SK-N-MC (cell line): ENCODE data around the gene SERGEF.

ENCODE experiments used
- DNase-seq: peaks from one replicate; pipeline ENCODE4 v3.0.0-alpha.2; 2011; ENCODE audit warnings: low read depth, low spot score
- H3K27ac ChIP-seq: fragments of 200-600 bp; sonication (generic); 2 replicates; pipeline ENCODE4 v1.5.1; 2016; ENCODE audit warnings: mixed run types
- H3K36me3 ChIP-seq: fragments of 200-600 bp; sonication (generic); 2 replicates; pipeline ENCODE4 v1.6.1; 2017; ENCODE audit warnings: antibody characterized with exemption, low read length, mixed read lengths; ENCODE audit not compliant: insufficient read depth
- H3K4me3 ChIP-seq: fragments of 200-600 bp; sonication (generic); 2 replicates; pipeline ENCODE4 v1.5.1; 2016
- H3K9ac ChIP-seq: fragments of 200-600 bp; sonication (generic); 2 replicates; pipeline ENCODE4 v1.8.0; 2017; ENCODE audit warnings: mixed run types, mixed read lengths; ENCODE audit not compliant: insufficient read length
- H3K9me3 ChIP-seq: fragments of 200-600 bp; sonication (generic); 2 replicates; pipeline ENCODE4 v1.6.1; 2017; ENCODE audit warnings: low read depth, mild to moderate bottlenecking, antibody characterized with exemption, low read length, moderate library complexity, mixed read lengths
- EZH2 ChIP-seq: fragments of 200-600 bp; sonication (generic); IDR thresholded peaks from one replicate; pipeline ENCODE4 v1.6.1; 2017; ENCODE audit warnings: antibody characterized with exemption
- FOXP2 ChIP-seq: optimal IDR thresholded peaks from 2 replicates; pipeline ENCODE3; 2011; ENCODE audit warnings: mild to moderate bottlenecking, moderate library complexity; ENCODE audit not compliant: insufficient read depth; ENCODE audit errors: extremely low read length, control extremely low read depth
- POLR2AphosphoS5 ChIP-seq: IDR thresholded peaks from 2 replicates; pipeline ENCODE4 v1.6.1; 2012; ENCODE audit warnings: mild to moderate bottlenecking, low read depth, low read length, borderline replicate concordance

The SERGEF gene

GRCh38 chr11:17950644-17951043 is 62.2 kb downstream of the SERGEF start:
- no peak for TF ChIP-seq EZH2
- H3K4me3 ChIP-seq = no peak overlapping the region
- DNase-seq = no peak
- H3K27ac ChIP-seq = no peak overlapping the region
- no peak overlapping the region for H3K9ac ChIP-seq
- no peaks in the 10 kb centered on the region for H3K36me3 ChIP-seq
- no peaks in the 10 kb centered on the region for H3K9me3 ChIP-seq

GRCh38 chr11:17948296-17948695 is 64.6 kb downstream of the SERGEF start:
- no peaks in the 10 kb centered on the region for H3K9me3 ChIP-seq
- TF ChIP-seq POLR2AphosphoS5 = no peak
- TF ChIP-seq FOXP2 = no peak
- TF ChIP-seq EZH2 = no peak
- no peak overlapping the region for H3K27ac ChIP-seq
- H3K4me3 ChIP-seq = no peak overlapping the region
- H3K9ac ChIP-seq = no peak overlapping the region
- no peaks in the 10 kb centered on the region for H3K36me3 ChIP-seq
- no peak for DNase-seq

GRCh38 chr11:17939542-17939941 is 73.3 kb downstream of the SERGEF start:
- no peaks in the 10 kb centered on the region for H3K9me3 ChIP-seq
- no peak overlapping the region for H3K9ac ChIP-seq
- no peak overlapping the region for H3K4me3 ChIP-seq
- no peak for TF ChIP-seq POLR2AphosphoS5
- no peak for TF ChIP-seq FOXP2
- no peak for TF ChIP-seq EZH2
- DNase-seq = no peak
- H3K36me3 ChIP-seq = no peaks in the 10 kb centered on the region
- no peak overlapping the region for H3K27ac ChIP-seq

GRCh38 chr11:17936790-17937189 is 76.1 kb downstream of the SERGEF start:
- no peaks in the 10 kb centered on the region for H3K9me3 ChIP-seq
- no peak for DNase-seq
- TF ChIP-seq FOXP2 (no peak), POLR2AphosphoS5 (no peak), EZH2 (no peak)
- no peaks in the 10 kb centered on the region for H3K36me3 ChIP-seq
- H3K4me3 ChIP-seq = no peak overlapping the region
- H3K27ac ChIP-seq = no peak overlapping the region
- no peak overlapping the region for H3K9ac ChIP-seq

GRCh38 chr11:17934194-17934593 is 78.7 kb downstream of the SERGEF start:
- H3K4me3 ChIP-seq = no peak overlapping the region
- H3K36me3 ChIP-seq = no peaks in the 10 kb centered on the region
- TF ChIP-seq EZH2 (no peak), FOXP2 (no peak), POLR2AphosphoS5 (no peak)
- H3K9me3 ChIP-seq = no peaks in the 10 kb centered on the region
- H3K27ac ChIP-seq = no peak overlapping the region
- DNase-seq = no peak
- no peak overlapping the region for H3K9ac ChIP-seq

GRCh38 chr11:17933708-17934107 is 79.1 kb downstream of the SERGEF start:
- H3K27ac ChIP-seq = no peak overlapping the region
- DNase-seq = no peak
- TF ChIP-seq EZH2 (no peak), POLR2AphosphoS5 (no peak), FOXP2 (no peak)

GRCh38 chr11:17932472-17932871 is 80.4 kb downstream of the SERGEF start:
- Histone ChIP-seq H3K4me3 (no peak overlapping the region), H3K27ac (no peak overlapping the region), H3K9ac (no peak overlapping the region), H3K36me3 (no peaks in the 10 kb centered on the region), H3K9me3 (no peaks in the 10 kb centered on the region)
- DNase-seq = no peak
- TF ChIP-seq FOXP2 (no peak), POLR2AphosphoS5 (no peak), EZH2 (no peak)

More at GRCh38 chr11:17933708-17934107, 79.1 kb downstream of the SERGEF start:
- no peaks in the 10 kb centered on the region for H3K36me3 ChIP-seq
- no peak overlapping the region for H3K4me3 ChIP-seq
- H3K9ac ChIP-seq = no peak overlapping the region
- no peaks in the 10 kb centered on the region for H3K9me3 ChIP-seq

- no peak overlapping the region for H3K9ac ChIP-seq
- H3K36me3 ChIP-seq = no peaks in the 10 kb centered on the region
- no peak overlapping the region for H3K27ac ChIP-seq
- H3K4me3 ChIP-seq = no peak overlapping the region
- TF ChIP-seq EZH2 = no peak
- no peak for TF ChIP-seq FOXP2
- TF ChIP-seq POLR2AphosphoS5 = no peak
- no peaks in the 10 kb centered on the region for H3K9me3 ChIP-seq
- no peak for DNase-seq
Observed at GRCh38 chr11:17931595-17931994, 81.3 kb downstream of the SERGEF start.

- Histone ChIP-seq H3K9ac (no peak overlapping the region), H3K9me3 (no peaks in the 10 kb centered on the region), H3K27ac (no peak overlapping the region), H3K36me3 (no peaks in the 10 kb centered on the region), H3K4me3 (no peak overlapping the region)
- no peak for DNase-seq
- TF ChIP-seq FOXP2 = no peak
- no peak for TF ChIP-seq POLR2AphosphoS5
- TF ChIP-seq EZH2 = no peak
Observed at GRCh38 chr11:17930544-17931125, 82.2 kb downstream of the SERGEF start.
